HepG2 (cell line): ENCODE data around the gene CHDH. TPM values are rescaled to one million over a fixed set of nuclear protein-coding genes. Genes with fewer than 3 reads are reported as not detected.

Source experiments
- ELF4 ChIP-seq: sonication (generic); formaldehyde crosslinking; IDR thresholded peaks from 2 replicates; pipeline ENCODE4 v1.5.0; 2020; ENCODE audit warnings: missing genetic modification reagents, mild to moderate bottlenecking, moderate library complexity, borderline replicate concordance
- HES4 ChIP-seq: sonication (generic); formaldehyde crosslinking; IDR thresholded peaks from 2 replicates; pipeline ENCODE4 v1.9.0; 2021; ENCODE audit warnings: mild to moderate bottlenecking, missing genetic modification reagents, borderline replicate concordance
- MYNN ChIP-seq: sonication (generic); formaldehyde crosslinking; IDR thresholded peaks from 2 replicates; pipeline ENCODE4 v1.4.0; 2020; ENCODE audit warnings: mild to moderate bottlenecking, low read depth, missing genetic modification reagents
- POLR2AphosphoS5 ChIP-seq: IDR thresholded peaks from 2 replicates; pipeline ENCODE4 v1.6.1; 2012; ENCODE audit warnings: low read depth, low read length
- SMC3 ChIP-seq: IDR thresholded peaks from 2 replicates; pipeline ENCODE4 v1.6.1; 2011; ENCODE audit warnings: low read length, improper control_type of control experiment
- SOX13 ChIP-seq, 3 experiments: fragments of 450-650 bp in 1 of 3; sonication (generic) in 1 of 3; formaldehyde crosslinking in 1 of 3; IDR thresholded peaks in 2 of 3; conservative IDR thresholded peaks in 1 of 3; 2 replicates each; pipeline versions ENCODE4 v1.5.0 to v1.6.1; 2016 to 2020; ENCODE audit warnings: antibody characterized with exemption in 1 of 3, mild to moderate bottlenecking in 1 of 3, missing compliant biosample characterization in 1 of 3, missing genetic modification reagents in 1 of 3, moderate library complexity in 1 of 3
- USF2 ChIP-seq, 2 experiments: sonication (generic) in 1 of 2; formaldehyde crosslinking in 1 of 2; IDR thresholded peaks; 2 replicates each; pipeline versions ENCODE4 v1.5.1 to v1.6.1; 2011 to 2020; ENCODE audit warnings: borderline replicate concordance in 1 of 2, low read depth in 1 of 2, low read length in 1 of 2, mild to moderate bottlenecking in 1 of 2, missing genetic modification reagents in 1 of 2, moderate library complexity in 1 of 2
- WIZ ChIP-seq: sonication (generic); formaldehyde crosslinking; IDR thresholded peaks from 2 replicates; pipeline ENCODE4 v1.5.1; 2020; ENCODE audit warnings: mild to moderate bottlenecking, missing genetic modification reagents
- ZIK1 ChIP-seq: sonication (generic); formaldehyde crosslinking; IDR thresholded peaks from 2 replicates; pipeline ENCODE4 v1.5.0; 2020; ENCODE audit warnings: mild to moderate bottlenecking, low read depth, missing genetic modification reagents, borderline replicate concordance
- ZNF264 ChIP-seq: sonication (generic); formaldehyde crosslinking; IDR thresholded peaks from 2 replicates; pipeline ENCODE4 v1.4.0; 2020; ENCODE audit warnings: missing genetic modification reagents
- ZNF510 ChIP-seq: sonication (generic); formaldehyde crosslinking; IDR thresholded peaks from 2 replicates; pipeline ENCODE4 v1.4.0; 2020; ENCODE audit warnings: low read depth, mild to moderate bottlenecking, missing genetic modification reagents
- ZNF572 ChIP-seq: sonication (generic); formaldehyde crosslinking; IDR thresholded peaks from 2 replicates; pipeline ENCODE4 v1.5.1; 2020; ENCODE audit warnings: mild to moderate bottlenecking, missing genetic modification reagents
- ZNF574 ChIP-seq: sonication (generic); formaldehyde crosslinking; IDR thresholded peaks from 2 replicates; pipeline ENCODE4 v1.4.0; 2020; ENCODE audit warnings: missing genetic modification reagents
- ZNF775 ChIP-seq: sonication (generic); formaldehyde crosslinking; IDR thresholded peaks from 2 replicates; pipeline ENCODE4 v1.4.0; 2020; ENCODE audit warnings: missing genetic modification reagents, mild to moderate bottlenecking, moderate library complexity, borderline replicate concordance
- polyA plus RNA-seq, 8 experiments: library from polyadenylated mRNA; depleted of rRNA in 3 of 8; stranded (reverse) in 7 of 8; unstranded in 1 of 8; fragments of >200 nt; fragmentation: Illumina TruSeq in 4 of 8; extraction: Trizol in 4 of 8; gene quantifications; 2 replicates each; pipeline versions ENCODE4 v1.2.1 to v1.2.3, GENCODE V29; 2011 to 2016; ENCODE audit warnings: low read depth in 4 of 8, missing spikeins in 1 of 8, mixed read lengths in 1 of 8; ENCODE audit not compliant: insufficient read depth in 1 of 8
- total RNA-seq, 5 experiments: library from RNA; depleted of rRNA; stranded (reverse); fragments of >200 nt; fragmentation: Illumina TruSeq; extraction: Trizol; gene quantifications; 2 replicates each; pipeline ENCODE4 v1.2.3, GENCODE V29; 2016; ENCODE audit warnings: low read depth in 1 of 5
- TF ChIP-seq, protein P1 (sequence below): sonication (generic); formaldehyde crosslinking; IDR thresholded peaks from 2 replicates; pipeline ENCODE4 v1.5.1; 2020; ENCODE audit warnings: missing genetic modification reagents, mild to moderate bottlenecking, borderline replicate concordance
- TF ChIP-seq, protein P2 (sequence below): sonication (generic); formaldehyde crosslinking; IDR thresholded peaks from 2 replicates; pipeline ENCODE4 v1.4.0; 2020; ENCODE audit warnings: missing genetic modification reagents, mild to moderate bottlenecking, borderline replicate concordance
- TF ChIP-seq, protein P3 (sequence below): sonication (generic); formaldehyde crosslinking; IDR thresholded peaks from 2 replicates; pipeline ENCODE4 v1.4.0; 2020; ENCODE audit warnings: missing genetic modification reagents, borderline replicate concordance

Gene CHDH
- total and polyA plus RNA-seq, 2 of the 13 experiments (the other 11 are each of a cell fraction or from before 2014, with no cell fraction given) = 28.1 to 48.9 TPM

DNA sequence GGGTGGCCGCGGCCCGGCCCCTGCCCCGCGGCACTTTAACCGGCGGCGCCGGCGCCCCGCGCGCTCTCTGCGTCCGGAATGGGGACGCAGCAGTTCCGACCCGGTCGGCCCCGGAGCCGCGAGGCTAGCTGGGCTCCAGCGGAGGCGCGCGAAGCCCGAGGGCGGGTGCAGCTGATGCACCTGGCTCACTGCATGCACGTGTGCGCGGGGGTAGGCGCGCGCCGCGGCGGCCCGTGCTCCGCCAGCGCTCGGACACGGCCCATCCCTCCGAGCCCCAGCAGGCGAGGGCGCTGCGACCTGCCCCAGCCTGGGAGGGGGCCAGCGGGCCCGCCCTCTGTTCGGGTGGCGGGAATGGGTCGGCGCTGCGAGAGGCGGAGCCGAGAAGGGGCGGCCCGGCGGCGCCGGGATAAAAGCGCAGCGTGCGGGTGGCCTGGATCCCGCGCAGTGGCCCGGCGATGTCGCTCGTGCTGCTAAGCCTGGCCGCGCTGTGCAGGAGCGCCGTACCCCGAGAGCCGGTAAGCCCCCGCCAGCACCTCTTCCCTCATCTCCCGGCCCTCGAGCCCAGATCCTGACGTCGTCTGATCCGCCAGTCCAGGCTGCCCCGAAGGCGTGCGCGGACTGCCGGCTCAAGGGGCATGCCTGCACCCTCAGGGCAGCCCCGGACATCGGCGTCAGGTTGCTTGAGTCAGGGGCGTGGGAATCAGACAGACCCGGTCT lies at the start of gene CHDH, which contains the start of gene IL17RB (continued):
- TF ChIP-seq SOX13 (IDR thresholded peaks at IDR 0.05) (peak; percentile 14; the same call in 1 of the 2 replicates), SOX13 (CRISPR knock-in tag; conservative IDR thresholded peaks at IDR 0.05 in 1 of 2, IDR thresholded peaks at IDR 0.05 in 1 of 2) (peak in 1 of 2 experiments; percentile 52; a peak in 1 of 4 replicates), ZNF264 (CRISPR knock-in tag) (peak; percentile 15; the same call in 1 of the 2 replicates), ZNF572 (CRISPR knock-in tag) (0 out of 2 replicates have a peak, but pooled peaks have one; percentile 75), ZIK1 (peak; percentile 75), HES4 (CRISPR knock-in tag) (peak; percentile 90), ZNF510 (CRISPR knock-in tag) (peak; percentile 96; the same call in 1 of the 2 replicates), USF2 (IDR thresholded peaks at IDR 0.05; ENCODE audit: low read depth, low read length) (no peak), USF2 (CRISPR knock-in tag; IDR thresholded peaks at IDR 0.05; ENCODE audit: borderline replicate concordance) (peak; percentile 39; the same call in 1 of the 2 replicates), SMC3 (no peak), ZNF574 (peak; percentile 83), POLR2AphosphoS5 (peak; percentile 96), MYNN (peak; percentile 40; the same call in 1 of the 2 replicates), ZNF775 (CRISPR knock-in tag) (no peak), ELF4 (CRISPR knock-in tag) (no peak), WIZ (no peak)
- TF ChIP-seq, protein P1, sequence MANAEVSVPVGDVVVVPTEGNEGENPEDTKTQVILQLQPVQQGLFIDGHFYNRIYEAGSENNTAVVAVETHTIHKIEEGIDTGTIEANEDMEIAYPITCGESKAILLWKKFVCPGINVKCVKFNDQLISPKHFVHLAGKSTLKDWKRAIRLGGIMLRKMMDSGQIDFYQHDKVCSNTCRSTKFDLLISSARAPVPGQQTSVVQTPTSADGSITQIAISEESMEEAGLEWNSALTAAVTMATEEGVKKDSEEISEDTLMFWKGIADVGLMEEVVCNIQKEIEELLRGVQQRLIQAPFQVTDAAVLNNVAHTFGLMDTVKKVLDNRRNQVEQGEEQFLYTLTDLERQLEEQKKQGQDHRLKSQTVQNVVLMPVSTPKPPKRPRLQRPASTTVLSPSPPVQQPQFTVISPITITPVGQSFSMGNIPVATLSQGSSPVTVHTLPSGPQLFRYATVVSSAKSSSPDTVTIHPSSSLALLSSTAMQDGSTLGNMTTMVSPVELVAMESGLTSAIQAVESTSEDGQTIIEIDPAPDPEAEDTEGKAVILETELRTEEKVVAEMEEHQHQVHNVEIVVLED (CRISPR knock-in tag) = peak; percentile 75
- TF ChIP-seq, protein P2, sequence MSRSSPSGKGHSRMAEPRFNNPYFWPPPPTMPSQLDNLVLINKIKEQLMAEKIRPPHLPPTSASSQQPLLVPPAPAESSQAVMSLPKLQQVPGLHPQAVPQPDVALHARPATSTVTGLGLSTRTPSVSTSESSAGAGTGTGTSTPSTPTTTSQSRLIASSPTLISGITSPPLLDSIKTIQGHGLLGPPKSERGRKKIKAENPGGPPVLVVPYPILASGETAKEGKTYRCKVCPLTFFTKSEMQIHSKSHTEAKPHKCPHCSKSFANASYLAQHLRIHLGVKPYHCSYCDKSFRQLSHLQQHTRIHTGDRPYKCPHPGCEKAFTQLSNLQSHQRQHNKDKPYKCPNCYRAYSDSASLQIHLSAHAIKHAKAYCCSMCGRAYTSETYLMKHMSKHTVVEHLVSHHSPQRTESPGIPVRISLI (CRISPR knock-in tag) = 0 out of 2 replicates have a peak, but pooled peaks have one; percentile 53
- TF ChIP-seq, protein P3, sequence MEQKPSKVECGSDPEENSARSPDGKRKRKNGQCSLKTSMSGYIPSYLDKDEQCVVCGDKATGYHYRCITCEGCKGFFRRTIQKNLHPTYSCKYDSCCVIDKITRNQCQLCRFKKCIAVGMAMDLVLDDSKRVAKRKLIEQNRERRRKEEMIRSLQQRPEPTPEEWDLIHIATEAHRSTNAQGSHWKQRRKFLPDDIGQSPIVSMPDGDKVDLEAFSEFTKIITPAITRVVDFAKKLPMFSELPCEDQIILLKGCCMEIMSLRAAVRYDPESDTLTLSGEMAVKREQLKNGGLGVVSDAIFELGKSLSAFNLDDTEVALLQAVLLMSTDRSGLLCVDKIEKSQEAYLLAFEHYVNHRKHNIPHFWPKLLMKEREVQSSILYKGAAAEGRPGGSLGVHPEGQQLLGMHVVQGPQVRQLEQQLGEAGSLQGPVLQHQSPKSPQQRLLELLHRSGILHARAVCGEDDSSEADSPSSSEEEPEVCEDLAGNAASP = peak; percentile 63; the same call in 1 of the 2 replicates
